Thyroid gland (tissue), 4 donors: Measurements from ENCODE around the gene RPH3AL.

Source experiments
- POLR2A ChIP-seq, 2 donors: fragments of 450-650 bp; IDR thresholded peaks; one replicate each; pipeline ENCODE4 v1.6.1; 2017; ENCODE audit warnings: antibody characterized with exemption in 2 of 2, mild to moderate bottlenecking in 2 of 2, moderate library complexity in 1 of 2
- TF ChIP-seq, protein P1 (sequence below), 6 experiments: fragments of 200-600 bp in 3 of 6; fragments of 450-650 bp in 3 of 6; sonication (generic) in 3 of 6; IDR thresholded peaks; one replicate each; pipeline ENCODE4 v1.5.1; 2016 to 2019; ENCODE audit warnings: antibody characterized with exemption in 6 of 6, mild to moderate bottlenecking in 2 of 6, inconsistent platforms in 1 of 6, moderate library complexity in 1 of 6

DNA sequence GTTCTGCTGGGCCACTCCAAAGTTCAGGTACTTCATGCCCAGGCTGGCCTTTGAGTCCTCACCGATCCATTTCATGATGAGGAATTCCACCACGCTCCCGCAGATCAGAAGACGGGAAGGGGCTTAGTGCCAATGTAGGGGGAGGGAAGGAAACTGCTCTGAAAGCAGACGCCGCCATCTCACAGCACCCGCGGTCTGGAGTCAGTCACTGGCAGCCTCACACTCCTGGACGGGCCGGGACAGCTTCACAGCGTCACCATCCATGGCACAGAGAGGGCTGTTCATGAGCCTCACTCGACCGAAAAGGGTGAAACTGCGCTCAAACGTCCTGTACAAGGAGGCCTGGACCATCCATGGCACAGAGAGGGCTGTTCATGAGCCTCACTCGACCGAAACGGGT is 62.0 kb downstream of the RPH3AL start:
- TF ChIP-seq, protein P1, sequence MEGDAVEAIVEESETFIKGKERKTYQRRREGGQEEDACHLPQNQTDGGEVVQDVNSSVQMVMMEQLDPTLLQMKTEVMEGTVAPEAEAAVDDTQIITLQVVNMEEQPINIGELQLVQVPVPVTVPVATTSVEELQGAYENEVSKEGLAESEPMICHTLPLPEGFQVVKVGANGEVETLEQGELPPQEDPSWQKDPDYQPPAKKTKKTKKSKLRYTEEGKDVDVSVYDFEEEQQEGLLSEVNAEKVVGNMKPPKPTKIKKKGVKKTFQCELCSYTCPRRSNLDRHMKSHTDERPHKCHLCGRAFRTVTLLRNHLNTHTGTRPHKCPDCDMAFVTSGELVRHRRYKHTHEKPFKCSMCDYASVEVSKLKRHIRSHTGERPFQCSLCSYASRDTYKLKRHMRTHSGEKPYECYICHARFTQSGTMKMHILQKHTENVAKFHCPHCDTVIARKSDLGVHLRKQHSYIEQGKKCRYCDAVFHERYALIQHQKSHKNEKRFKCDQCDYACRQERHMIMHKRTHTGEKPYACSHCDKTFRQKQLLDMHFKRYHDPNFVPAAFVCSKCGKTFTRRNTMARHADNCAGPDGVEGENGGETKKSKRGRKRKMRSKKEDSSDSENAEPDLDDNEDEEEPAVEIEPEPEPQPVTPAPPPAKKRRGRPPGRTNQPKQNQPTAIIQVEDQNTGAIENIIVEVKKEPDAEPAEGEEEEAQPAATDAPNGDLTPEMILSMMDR (IDR thresholded peaks at IDR 0.05) = no peak
- TF ChIP-seq POLR2A (IDR thresholded peaks at IDR 0.05) = no peak
